Adrenal gland (tissue), 5 donors: Measurements from ENCODE around the gene KDM4C.

Experiments used
- POLR2A ChIP-seq, 2 donors: fragments of 450-650 bp; IDR thresholded peaks; one replicate each; pipeline ENCODE4 v1.6.1; 2017; ENCODE audit warnings: antibody characterized with exemption in 2 of 2, mild to moderate bottlenecking in 2 of 2, moderate library complexity in 1 of 2
- TF ChIP-seq, protein P1 (sequence below), 6 experiments: fragments of 450-650 bp in 4 of 6; fragments of 200-600 bp in 2 of 6; sonication (generic) in 1 of 6; IDR thresholded peaks; 1 replicate in 5 of 6; 2 replicates in 1 of 6; pipeline versions ENCODE4 v1.5.1 to v1.8.0; 2016 to 2021; ENCODE audit warnings: antibody characterized with exemption in 6 of 6, mild to moderate bottlenecking in 2 of 6, moderate library complexity in 1 of 6
- donor health status: DM: no; HTN: no; CAD: no.

DNA sequence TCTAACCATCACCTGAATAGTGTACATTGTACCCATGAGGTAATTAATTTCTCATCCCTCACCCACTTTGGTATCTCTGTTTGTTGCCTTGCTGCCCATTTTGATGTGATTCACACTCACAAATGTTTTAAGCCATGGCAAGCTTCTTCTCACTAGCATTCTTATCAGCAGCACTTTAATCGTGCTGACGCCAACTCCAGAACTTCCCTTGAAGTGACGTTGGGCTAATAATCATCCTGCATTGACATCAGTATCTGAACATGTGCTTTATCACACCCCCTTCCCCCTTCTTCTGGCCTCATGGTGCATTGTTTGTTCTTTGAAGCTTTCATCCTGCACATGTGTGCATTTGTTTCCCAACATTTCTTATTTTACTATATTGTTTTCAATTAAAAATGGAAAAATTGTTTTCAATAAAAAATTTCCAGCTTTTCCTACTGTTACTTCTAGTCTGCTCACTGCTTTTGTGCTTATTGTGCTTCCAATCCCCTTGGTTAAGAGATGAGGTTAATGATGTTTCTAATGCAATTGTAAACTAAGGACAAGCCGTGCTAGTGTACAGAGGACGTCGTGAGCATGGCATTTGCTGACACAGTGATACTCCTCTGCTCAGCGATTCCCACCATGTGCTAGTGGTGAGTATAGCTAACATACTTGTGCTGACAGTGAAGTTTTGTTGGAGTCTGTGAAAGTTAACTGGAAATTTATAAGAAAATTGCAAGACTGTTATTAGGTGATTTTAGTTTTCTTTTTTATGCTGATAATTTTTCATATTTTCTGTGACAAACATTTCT lies 238.5 kb downstream of the KDM4C start:
- TF ChIP-seq, protein P1, sequence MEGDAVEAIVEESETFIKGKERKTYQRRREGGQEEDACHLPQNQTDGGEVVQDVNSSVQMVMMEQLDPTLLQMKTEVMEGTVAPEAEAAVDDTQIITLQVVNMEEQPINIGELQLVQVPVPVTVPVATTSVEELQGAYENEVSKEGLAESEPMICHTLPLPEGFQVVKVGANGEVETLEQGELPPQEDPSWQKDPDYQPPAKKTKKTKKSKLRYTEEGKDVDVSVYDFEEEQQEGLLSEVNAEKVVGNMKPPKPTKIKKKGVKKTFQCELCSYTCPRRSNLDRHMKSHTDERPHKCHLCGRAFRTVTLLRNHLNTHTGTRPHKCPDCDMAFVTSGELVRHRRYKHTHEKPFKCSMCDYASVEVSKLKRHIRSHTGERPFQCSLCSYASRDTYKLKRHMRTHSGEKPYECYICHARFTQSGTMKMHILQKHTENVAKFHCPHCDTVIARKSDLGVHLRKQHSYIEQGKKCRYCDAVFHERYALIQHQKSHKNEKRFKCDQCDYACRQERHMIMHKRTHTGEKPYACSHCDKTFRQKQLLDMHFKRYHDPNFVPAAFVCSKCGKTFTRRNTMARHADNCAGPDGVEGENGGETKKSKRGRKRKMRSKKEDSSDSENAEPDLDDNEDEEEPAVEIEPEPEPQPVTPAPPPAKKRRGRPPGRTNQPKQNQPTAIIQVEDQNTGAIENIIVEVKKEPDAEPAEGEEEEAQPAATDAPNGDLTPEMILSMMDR (IDR thresholded peaks at IDR 0.05): no peak
- no peak for TF ChIP-seq POLR2A (IDR thresholded peaks at IDR 0.05)
